K562 (cell line): ENCODE data around the gene PRSS27. TPM values are rescaled to one million over a fixed set of nuclear protein-coding genes. Genes with fewer than 3 reads are reported as not detected.

ENCODE experiments used
- HNRNPK ChIP-seq: fragments of 200-400 bp; formaldehyde crosslinking; IDR thresholded peaks from one replicate; pipeline ENCODE4 v1.6.1; 2018; ENCODE audit warnings: mild to moderate bottlenecking, low read depth, low read length; ENCODE audit not compliant: poor library complexity, severe bottlenecking
- MEF2D ChIP-seq: conservative IDR thresholded peaks from 2 replicates; pipeline ENCODE4 v1.6.1; 2016; ENCODE audit warnings: low read depth, missing genetic modification characterization, missing compliant biosample characterization
- NCOA6 ChIP-seq: fragments of 450-650 bp; IDR thresholded peaks from 2 replicates; pipeline ENCODE4 v1.6.1; 2017; ENCODE audit warnings: mild to moderate bottlenecking
- PYGO2 ChIP-seq: fragments of 450-650 bp; IDR thresholded peaks from 2 replicates; pipeline ENCODE4 v1.6.1; 2016; ENCODE audit warnings: mild to moderate bottlenecking, missing genetic modification characterization, moderate library complexity, missing compliant biosample characterization
- RB1 ChIP-seq: fragments of 450-650 bp; IDR thresholded peaks from 2 replicates; pipeline ENCODE4 v1.6.1; 2017; ENCODE audit warnings: low read depth, mild to moderate bottlenecking
- ZNF212 ChIP-seq: fragments of 450-650 bp; formaldehyde crosslinking; IDR thresholded peaks from 2 replicates; pipeline ENCODE4 v1.4.0; 2020; ENCODE audit warnings: mild to moderate bottlenecking
- polyA plus RNA-seq, 8 experiments: library from polyadenylated mRNA; depleted of rRNA in 4 of 8; stranded (reverse) in 5 of 8; unstranded in 3 of 8; fragments of >200 nt; fragmentation: Nextera tagmentation in 2 of 8; fragmentation: Illumina TruSeq in 1 of 8; extraction: Ambion mirVana in 2 of 8; extraction: Trizol in 1 of 8; gene quantifications; 2 replicates each; pipeline versions ENCODE4 v1.2.1 to v1.2.3, GENCODE V29; 2011 to 2014; ENCODE audit warnings: inconsistent platforms in 1 of 8, missing spikeins in 1 of 8
- total RNA-seq, 7 experiments: library from RNA; depleted of rRNA in 6 of 7; stranded (reverse); fragments of >200 nt in 6 of 7; fragmentation: Illumina TruSeq in 2 of 7; extraction: Trizol in 2 of 7; gene quantifications; 2 replicates each; pipeline versions ENCODE4 v1.2.1 to v1.2.3, GENCODE V29; 2011 to 2021; ENCODE audit warnings: low replicate concordance in 1 of 7
- TF ChIP-seq, protein P1 (sequence below): sonication (generic); formaldehyde crosslinking; IDR thresholded peaks from 2 replicates; pipeline ENCODE4 v1.8.0; 2022; ENCODE audit warnings: missing genetic modification reagents, mild to moderate bottlenecking, moderate library complexity, borderline replicate concordance
- TF ChIP-seq, protein P2 (sequence below), 2 experiments: fragments of 450-650 bp in 1 of 2; sonication (generic) in 1 of 2; formaldehyde crosslinking in 1 of 2; IDR thresholded peaks; 2 replicates each; pipeline versions ENCODE4 v1.7.1 to v1.9.0; 2016 to 2022; ENCODE audit warnings: inconsistent platforms in 1 of 2, mild to moderate bottlenecking in 1 of 2, missing genetic modification reagents in 1 of 2

Gene PRSS27
- total and polyA plus RNA-seq, 9 of the 15 experiments (the other 6 are each of a cell fraction or from before 2014, with no cell fraction given) = 0.09 to 0.20 (median 0.17) TPM; not detected in 5

DNA sequence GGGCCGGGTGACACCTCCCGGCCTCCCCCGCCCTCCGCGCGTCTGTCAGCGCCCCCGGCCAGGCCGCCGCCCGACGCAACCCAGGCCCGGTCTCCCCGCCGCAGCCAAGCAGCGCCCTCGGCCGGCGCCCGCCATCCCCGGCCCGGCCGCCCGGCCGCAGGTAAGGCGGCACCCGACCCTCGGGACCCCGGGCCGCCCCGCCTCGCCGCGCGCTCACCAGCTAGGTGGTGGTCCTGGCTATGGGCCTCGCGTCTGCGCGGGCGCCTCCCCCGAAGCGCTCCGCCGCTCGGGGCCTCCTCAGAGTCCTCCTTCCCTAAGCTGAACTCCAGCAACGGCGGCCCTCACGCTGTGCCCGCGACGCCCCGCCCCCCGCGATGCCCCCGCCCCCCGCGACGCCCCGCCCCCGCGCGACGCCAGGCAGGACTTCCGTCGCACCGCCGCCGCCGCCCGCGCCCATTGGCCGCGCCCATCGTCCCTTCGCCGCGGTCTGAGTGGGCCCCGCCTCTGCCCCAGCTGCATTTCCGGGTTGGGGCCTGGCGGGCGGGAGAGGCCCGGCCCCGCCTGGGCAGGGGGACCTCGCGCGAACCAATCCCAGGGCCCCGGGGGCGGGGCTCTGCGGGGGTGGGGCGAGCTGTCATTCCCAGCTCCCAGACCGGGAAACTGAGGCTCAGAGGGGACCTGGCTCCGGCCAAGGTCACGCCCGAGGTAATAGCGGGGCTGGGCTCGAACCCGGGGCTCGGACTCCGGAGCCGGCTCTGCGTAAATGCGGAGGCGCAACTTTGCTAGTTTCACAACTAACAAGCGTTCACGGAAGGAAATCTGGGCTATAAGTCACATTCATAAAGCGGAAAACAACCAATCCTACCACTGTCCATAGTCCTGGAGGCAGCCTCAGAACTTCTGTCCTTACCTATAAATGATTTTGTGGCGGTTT, 46.7 kb downstream of the PRSS27 start (continued):
- TF ChIP-seq MEF2D (tag) = no peak
- no peak for TF ChIP-seq HNRNPK
- TF ChIP-seq, protein P1, sequence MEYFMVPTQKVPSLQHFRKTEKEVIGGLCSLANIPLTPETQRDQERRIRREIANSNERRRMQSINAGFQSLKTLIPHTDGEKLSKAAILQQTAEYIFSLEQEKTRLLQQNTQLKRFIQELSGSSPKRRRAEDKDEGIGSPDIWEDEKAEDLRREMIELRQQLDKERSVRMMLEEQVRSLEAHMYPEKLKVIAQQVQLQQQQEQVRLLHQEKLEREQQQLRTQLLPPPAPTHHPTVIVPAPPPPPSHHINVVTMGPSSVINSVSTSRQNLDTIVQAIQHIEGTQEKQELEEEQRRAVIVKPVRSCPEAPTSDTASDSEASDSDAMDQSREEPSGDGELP (CRISPR knock-in tag) = peak; percentile 65; the same call in 1 of the 2 replicates
- TF ChIP-seq, protein P2, sequence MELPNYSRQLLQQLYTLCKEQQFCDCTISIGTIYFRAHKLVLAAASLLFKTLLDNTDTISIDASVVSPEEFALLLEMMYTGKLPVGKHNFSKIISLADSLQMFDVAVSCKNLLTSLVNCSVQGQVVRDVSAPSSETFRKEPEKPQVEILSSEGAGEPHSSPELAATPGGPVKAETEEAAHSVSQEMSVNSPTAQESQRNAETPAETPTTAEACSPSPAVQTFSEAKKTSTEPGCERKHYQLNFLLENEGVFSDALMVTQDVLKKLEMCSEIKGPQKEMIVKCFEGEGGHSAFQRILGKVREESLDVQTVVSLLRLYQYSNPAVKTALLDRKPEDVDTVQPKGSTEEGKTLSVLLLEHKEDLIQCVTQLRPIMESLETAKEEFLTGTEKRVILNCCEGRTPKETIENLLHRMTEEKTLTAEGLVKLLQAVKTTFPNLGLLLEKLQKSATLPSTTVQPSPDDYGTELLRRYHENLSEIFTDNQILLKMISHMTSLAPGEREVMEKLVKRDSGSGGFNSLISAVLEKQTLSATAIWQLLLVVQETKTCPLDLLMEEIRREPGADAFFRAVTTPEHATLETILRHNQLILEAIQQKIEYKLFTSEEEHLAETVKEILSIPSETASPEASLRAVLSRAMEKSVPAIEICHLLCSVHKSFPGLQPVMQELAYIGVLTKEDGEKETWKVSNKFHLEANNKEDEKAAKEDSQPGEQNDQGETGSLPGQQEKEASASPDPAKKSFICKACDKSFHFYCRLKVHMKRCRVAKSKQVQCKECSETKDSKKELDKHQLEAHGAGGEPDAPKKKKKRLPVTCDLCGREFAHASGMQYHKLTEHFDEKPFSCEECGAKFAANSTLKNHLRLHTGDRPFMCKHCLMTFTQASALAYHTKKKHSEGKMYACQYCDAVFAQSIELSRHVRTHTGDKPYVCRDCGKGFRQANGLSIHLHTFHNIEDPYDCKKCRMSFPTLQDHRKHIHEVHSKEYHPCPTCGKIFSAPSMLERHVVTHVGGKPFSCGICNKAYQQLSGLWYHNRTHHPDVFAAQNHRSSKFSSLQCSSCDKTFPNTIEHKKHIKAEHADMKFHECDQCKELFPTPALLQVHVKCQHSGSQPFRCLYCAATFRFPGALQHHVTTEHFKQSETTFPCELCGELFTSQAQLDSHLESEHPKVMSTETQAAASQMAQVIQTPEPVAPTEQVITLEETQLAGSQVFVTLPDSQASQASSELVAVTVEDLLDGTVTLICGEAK (IDR thresholded peaks at IDR 0.05) = peak; percentile 64
- TF ChIP-seq, protein P2 (CRISPR knock-in tag; IDR thresholded peaks at IDR 0.05) = no peak
- no peak for TF ChIP-seq PYGO2 (tag)
- TF ChIP-seq RB1 = peak; percentile 85
- TF ChIP-seq NCOA6 = no peak
- TF ChIP-seq ZNF212 = no peak
